HG03439 (cell line): Measurements from ENCODE around the gene GAGE12E.
"Not testable (repeated sequence)": the region's sequence is repeated elsewhere in the genome, so short reads cannot be mapped to it uniquely, and the experiment has no call there.

Experiments
- ATAC-seq: cut with Tn5 transposase; IDR thresholded peaks from one replicate; pipeline ENCODE4 v1.9.1; 2021; ENCODE audit warnings: mild to moderate bottlenecking, moderate library complexity; ENCODE audit not compliant: unreplicated experiment

GAGE12E gene, protein sequence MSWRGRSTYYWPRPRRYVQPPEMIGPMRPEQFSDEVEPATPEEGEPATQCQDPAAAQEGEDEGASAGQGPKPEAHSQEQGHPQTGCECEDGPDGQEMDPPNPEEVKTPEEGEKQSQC

GRCh38 chrX:49550989-49551388 is at the start of gene GAGE12E:
GAGE12E (plus strand) TSS chrX:49551289; CDS start chrX:49552444, 1,155 bp downstream.
- ATAC-seq: not testable (repeated sequence)

DNA sequence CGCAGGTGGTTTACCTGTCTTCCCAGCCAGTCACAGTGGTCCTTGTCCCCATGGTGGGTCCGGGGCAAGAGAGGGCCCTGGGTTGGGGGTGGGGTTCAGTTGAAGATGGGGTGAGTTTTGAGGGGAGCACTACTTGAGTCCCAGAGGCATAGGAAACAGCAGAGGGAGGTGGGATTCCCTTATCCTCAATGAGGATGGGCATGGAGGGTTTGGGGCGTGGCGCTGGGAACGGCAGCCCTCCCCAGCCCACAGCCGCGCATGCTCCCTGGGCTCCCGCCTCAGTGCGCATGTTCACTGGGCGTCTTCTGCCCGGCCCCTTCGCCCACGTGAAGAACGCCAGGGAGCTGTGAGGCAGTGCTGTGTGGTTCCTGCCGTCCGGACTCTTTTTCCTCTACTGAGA is 19.2 kb upstream of the GAGE12E start, which contains the start of gene GAGE12C:
GAGE12C (plus strand) TSS at position 301 of the 400 bp plus-strand sequence. CDS start 1,155 bp downstream, outside the sequence.
- not testable (repeated sequence) for ATAC-seq

- ATAC-seq: not testable (repeated sequence)
Observed at GRCh38 chrX:49541433-49541832, 9.7 kb upstream of the GAGE12E start, which contains the start of gene GAGE12D. GAGE12D (plus strand) TSS chrX:49541733; CDS start chrX:49542888, 1,155 bp downstream.

DNA sequence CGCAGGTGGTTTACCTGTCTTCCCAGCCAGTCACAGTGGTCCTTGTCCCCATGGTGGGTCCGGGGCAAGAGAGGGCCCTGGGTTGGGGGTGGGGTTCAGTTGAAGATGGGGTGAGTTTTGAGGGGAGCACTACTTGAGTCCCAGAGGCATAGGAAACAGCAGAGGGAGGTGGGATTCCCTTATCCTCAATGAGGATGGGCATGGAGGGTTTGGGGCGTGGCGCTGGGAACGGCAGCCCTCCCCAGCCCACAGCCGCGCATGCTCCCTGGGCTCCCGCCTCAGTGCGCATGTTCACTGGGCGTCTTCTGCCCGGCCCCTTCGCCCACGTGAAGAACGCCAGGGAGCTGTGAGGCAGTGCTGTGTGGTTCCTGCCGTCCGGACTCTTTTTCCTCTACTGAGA is 9.5 kb downstream of the GAGE12E start, which contains the start of gene GAGE12F:
GAGE12F (plus strand) TSS at position 301 of the 400 bp plus-strand sequence. CDS start 1,155 bp downstream, outside the sequence.
- not testable (repeated sequence) for ATAC-seq

- not testable (repeated sequence) for ATAC-seq
Observed at GRCh38 chrX:49568728-49569127, 17.6 kb downstream of the GAGE12E start.

DNA sequence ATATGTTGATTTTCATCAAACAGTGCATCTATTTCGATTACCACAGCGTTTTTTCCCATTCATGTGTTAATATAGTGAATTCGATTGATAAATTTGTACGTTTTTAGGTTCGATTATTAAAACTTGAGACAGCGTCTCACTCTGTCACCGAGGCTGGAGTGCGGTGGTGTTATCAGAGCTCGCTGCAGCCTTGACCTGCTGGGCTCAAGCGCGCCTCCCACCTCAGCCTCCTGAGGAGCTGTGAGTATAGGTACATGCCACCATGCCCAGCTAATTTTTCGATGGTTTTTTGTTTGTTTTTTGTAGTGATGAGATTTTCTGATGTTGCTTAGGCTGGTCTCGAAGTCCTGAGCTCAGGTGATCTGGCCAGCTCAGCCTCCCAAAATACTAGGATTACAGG is 18.1 kb downstream of the GAGE12E start:
- not testable (repeated sequence) for ATAC-seq

DNA sequence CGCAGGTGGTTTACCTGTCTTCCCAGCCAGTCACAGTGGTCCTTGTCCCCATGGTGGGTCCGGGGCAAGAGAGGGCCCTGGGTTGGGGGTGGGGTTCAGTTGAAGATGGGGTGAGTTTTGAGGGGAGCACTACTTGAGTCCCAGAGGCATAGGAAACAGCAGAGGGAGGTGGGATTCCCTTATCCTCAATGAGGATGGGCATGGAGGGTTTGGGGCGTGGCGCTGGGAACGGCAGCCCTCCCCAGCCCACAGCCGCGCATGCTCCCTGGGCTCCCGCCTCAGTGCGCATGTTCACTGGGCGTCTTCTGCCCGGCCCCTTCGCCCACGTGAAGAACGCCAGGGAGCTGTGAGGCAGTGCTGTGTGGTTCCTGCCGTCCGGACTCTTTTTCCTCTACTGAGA is 19.0 kb downstream of the GAGE12E start, which contains the start of gene GAGE12G:
GAGE12G (plus strand) TSS at position 301 of the 400 bp plus-strand sequence. CDS start 1,155 bp downstream, outside the sequence.
- not testable (repeated sequence) for ATAC-seq

DNA sequence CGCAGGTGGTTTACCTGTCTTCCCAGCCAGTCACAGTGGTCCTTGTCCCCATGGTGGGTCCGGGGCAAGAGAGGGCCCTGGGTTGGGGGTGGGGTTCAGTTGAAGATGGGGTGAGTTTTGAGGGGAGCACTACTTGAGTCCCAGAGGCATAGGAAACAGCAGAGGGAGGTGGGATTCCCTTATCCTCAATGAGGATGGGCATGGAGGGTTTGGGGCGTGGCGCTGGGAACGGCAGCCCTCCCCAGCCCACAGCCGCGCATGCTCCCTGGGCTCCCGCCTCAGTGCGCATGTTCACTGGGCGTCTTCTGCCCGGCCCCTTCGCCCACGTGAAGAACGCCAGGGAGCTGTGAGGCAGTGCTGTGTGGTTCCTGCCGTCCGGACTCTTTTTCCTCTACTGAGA is 28.6 kb downstream of the GAGE12E start, which contains the start of gene GAGE12H:
GAGE12H (plus strand) TSS at position 301 of the 400 bp plus-strand sequence. CDS start 1,155 bp downstream, outside the sequence.
- ATAC-seq: not testable (repeated sequence)

- ATAC-seq: not testable (repeated sequence)
Observed at GRCh38 chrX:49589196-49589595, 38.1 kb downstream of the GAGE12E start, which contains the start of gene GAGE2A. GAGE2A (plus strand) TSS chrX:49589496; CDS start chrX:49590651, 1,155 bp downstream.

- not testable (repeated sequence) for ATAC-seq
Observed at GRCh38 chrX:49589769-49590478, 38.8 kb downstream of the GAGE12E start.

- ATAC-seq: not testable (repeated sequence)
Observed at GRCh38 chrX:49590488-49590887, 39.4 kb downstream of the GAGE12E start.

- ATAC-seq: not testable (repeated sequence)
Observed at GRCh38 chrX:49598720-49599119, 47.6 kb downstream of the GAGE12E start, which contains the start of gene GAGE1. GAGE1 (plus strand) TSS chrX:49599020; CDS start chrX:49600175, 1,155 bp downstream.
